GM18951 (cell line): Measurements from ENCODE around the gene FADS1.

Experiments used
- POLR2A ChIP-seq: IDR thresholded peaks from 4 replicates; pipeline ENCODE4 v1.6.1; 2011; ENCODE audit warnings: mild to moderate bottlenecking; ENCODE audit not compliant: insufficient read length, insufficient read depth; ENCODE audit errors: extremely low read depth
- in situ Hi-C: fragments of 300-500 bp; cut with MboI; formaldehyde crosslinking; loops from one replicate; pipeline ENCODE4 v1.12.0; 2022; ENCODE audit warnings: low sequenced_read_pairs, mixed read lengths, inconsistent platforms; ENCODE audit not compliant: unreplicated experiment

The FADS1 gene

DNA sequence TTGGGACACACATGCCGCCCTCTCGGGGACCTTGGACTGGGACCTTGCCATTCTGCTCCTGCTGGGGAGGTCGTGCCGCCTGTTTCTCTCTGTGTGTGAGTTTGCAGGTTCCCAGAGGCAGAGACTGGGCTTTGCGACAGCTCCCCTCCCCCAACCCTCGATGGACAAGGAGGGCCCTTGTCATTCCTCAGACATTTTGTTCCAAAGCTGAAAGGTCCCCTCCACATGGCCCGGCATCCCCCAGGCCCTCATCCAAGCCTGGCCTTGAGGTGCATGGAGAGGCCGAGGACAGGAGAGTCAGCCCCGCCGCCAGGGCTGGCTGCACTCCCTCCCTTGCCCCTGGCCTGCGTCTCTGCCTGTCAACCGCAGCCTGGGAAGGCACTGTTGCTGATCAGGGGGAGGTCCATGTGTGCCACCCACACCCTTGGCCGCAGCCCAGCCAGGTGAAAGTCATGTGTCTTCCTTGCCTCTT is 36.9 kb upstream of the FADS1 start:
- in situ Hi-C loops = no loop called here
- TF ChIP-seq POLR2A = no peak

DNA sequence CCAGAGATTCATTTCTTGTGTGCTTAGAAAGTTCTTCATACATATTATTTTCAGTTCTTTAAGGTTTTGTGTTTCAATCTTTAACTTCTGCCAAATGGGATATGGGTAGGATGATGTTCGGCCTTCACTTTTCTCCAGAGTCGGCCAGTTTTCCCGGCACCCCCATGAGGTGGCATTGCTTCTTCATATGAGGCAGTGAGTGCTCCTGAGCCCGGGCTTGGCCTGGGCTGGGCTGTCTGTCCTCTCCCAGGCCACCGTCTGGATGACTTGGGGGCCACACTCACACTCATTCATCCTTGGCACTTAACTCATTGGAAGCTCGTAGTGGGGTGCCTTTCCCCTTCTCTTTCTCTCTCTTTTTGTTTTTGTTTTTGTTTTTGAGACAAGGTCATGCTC is 35.1 kb upstream of the FADS1 start:
- in situ Hi-C loops = no loop called here
- no peak for TF ChIP-seq POLR2A

DNA sequence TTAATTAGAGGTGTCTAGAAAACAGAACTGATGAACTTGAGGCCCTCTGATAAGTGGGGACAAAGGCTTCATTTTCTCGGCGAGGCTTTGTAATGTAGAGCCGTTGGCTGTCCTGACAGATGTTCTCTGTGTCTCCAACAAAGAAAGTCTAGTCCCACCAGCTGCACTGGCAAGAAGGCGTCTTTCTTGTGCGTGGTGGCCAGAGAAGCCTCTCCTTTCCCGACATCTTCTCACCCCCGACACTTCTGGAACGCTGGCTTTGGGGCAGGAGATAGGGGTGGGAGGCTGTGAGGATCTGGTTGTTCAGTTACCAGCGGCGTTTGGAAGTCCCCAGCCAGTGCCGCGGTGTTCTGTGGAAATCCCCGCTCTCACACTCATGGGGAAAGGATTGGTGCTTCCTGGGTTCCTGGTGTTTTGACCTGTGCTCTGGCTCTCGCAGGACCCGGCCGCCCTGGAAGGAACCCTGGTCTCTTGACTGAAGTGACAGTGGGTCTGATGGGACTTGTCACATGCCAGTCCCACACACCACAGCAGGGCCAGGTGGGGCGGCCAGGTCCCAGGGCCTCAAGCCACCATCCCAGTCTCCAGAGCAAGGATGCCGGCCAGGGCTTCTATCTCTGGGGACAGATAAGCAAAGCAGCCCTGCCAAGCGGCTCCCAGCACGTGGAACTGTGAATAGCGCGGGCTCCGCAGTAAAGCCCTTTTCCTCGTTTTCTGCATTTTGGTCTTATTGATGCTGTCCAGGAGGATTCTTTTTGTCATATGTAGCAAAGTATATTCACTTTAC is 34.5 kb upstream of the FADS1 start:
- TF ChIP-seq POLR2A = no peak
- in situ Hi-C loops = no loop called here

DNA sequence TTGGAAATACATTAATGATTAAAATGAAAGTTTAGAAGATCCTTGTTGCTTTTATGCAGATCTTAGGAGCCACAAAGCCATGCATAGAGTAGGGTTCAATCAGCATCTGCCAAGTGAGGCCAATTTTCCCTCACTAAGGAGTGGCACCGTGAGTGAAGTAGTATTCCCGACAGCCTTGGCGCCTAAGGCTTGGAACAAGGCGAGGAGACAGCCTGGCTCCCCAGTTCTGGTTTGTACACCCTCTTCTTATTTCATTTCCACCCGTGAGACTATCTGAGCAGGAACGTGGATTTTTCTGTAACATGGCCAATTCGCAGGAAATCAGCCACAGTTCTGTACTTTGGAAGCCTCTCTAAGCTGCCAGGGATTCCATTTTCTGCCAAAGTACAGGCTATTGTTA is 33.9 kb upstream of the FADS1 start:
- in situ Hi-C loops = no loop called here
- no peak for TF ChIP-seq POLR2A

DNA sequence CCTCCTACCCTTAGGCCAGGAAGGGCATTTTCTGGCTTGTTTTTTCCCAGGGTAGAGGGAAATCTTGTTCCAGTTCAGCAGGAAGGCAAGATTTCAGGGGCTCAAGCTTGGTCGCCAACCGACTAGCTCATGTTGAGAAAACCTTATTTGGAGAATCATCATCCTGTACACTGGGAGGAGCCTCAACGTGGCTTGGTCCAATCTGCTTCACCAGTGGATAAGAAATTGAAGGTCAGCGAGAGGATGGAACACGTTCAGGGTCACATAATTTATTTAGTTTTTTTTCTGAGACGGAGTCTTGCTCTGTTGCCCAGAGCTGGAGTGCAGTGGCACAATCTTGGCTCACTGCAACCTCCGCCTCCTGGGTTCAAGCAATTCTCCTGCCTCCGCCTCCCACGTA is 31.8 kb upstream of the FADS1 start:
- in situ Hi-C loops = no loop called here
- no peak for TF ChIP-seq POLR2A

DNA sequence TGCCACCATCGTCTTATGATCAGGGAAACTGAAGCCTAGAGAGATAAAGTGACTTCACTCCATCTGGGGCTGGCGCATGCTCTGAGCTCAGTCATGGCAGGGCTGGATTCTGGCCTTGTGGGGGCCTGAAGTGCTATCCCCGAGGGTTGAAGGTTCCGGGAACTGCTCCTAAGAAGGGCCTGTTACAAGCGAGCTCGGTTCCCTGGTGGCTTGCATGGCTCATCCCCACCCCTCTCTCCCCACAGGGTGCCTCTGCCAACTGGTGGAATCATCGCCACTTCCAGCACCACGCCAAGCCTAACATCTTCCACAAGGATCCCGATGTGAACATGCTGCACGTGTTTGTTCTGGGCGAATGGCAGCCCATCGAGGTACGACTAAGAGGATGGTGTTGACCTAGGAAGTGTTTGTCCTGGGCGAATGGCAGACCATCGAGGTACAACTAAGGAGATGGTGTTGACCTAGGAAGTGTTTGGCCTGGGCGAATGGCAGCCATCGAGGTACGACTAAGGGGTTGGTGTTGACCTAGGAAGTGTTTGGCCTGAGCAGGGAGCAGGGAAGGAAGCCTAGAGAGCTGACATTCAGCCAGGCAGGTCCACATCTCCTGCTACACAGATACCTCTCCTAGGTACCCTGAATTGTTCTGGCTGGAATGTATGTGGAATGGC is 31.2 kb upstream of the FADS1 start:
- in situ Hi-C loops = no loop called here
- no peak for TF ChIP-seq POLR2A

DNA sequence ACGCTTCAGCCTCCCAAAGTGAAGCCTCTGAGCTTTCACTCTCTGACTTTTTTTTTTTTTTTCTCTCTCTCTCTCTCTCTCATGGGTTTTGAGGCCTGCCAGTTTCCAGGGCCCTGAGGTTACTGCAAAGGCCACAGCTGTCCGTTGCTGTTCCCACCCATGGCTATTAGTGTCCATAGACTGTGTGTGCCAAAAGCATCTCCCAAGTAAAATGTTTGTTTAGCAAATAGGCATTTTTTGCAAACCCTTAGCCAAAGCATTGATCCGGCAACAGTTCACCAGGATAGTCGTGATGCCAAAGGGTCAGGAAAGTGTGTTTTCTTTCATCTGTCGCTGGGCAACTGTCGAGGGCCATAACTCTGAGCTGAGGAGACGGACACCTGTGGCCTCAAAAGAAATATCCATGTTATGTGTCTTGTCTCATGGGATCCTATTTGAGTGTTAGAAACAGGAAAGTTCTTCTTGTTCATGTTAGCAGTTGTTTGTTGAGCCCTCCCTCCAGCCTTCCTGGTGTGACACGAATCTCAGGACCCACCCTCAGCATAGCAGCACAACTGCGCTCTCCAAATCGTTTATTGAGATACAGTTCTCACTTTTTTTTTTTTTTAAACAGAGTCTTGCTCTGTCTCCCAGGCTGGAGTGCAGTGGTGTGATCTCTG is 29.7 kb upstream of the FADS1 start:
- in situ Hi-C loops = no loop called here
- TF ChIP-seq POLR2A = no peak

DNA sequence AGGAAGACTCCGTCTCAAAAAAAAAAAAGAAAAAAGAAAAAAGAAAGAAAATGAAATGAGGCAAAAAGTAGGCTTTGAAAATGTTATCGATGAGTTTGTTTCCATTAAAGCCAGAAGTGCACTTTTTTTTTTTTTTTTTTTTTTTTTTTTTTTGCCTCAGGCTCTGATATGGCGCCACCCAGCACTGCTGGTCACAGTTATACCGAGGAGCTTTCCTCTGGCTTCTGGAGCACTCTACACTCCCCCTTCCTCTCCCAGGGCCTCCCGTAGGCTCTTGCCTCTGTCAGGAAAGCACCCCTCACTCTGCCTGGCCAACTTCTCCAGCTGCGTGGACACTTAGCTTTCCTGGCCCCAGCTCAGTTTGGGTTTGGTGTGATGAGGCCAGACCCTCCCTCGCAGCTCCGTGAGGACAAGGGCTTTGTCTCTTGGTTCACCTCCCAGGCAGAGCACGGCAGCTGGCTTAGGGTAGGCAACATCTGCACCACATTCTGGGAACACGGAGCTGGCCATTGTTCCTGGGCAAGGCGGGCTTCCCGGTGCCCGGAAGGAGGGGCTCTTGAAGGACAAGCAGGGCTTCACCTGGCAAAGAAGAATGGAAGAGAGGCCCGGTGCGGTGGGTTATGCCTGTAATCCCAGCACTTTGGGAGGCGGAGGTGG is 28.2 kb upstream of the FADS1 start:
- TF ChIP-seq POLR2A = no peak
- in situ Hi-C loops = no loop called here

DNA sequence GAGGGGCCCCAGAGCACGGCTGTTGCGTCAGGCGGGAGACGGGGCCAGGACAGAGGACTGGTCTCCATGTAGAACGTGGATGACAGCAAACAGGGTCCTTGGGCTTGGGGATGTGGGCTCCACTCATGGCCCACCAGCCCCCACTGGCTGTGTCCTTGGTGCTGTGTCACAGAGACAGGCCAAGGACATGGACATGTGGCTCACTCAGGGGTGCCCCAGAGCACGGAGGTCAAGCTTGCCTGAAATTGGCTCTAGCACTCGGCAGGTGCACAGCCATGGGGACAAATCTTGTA is 25.7 kb upstream of the FADS1 start:
- peak; percentile 4 for TF ChIP-seq POLR2A
- in situ Hi-C loops = no loop called here

DNA sequence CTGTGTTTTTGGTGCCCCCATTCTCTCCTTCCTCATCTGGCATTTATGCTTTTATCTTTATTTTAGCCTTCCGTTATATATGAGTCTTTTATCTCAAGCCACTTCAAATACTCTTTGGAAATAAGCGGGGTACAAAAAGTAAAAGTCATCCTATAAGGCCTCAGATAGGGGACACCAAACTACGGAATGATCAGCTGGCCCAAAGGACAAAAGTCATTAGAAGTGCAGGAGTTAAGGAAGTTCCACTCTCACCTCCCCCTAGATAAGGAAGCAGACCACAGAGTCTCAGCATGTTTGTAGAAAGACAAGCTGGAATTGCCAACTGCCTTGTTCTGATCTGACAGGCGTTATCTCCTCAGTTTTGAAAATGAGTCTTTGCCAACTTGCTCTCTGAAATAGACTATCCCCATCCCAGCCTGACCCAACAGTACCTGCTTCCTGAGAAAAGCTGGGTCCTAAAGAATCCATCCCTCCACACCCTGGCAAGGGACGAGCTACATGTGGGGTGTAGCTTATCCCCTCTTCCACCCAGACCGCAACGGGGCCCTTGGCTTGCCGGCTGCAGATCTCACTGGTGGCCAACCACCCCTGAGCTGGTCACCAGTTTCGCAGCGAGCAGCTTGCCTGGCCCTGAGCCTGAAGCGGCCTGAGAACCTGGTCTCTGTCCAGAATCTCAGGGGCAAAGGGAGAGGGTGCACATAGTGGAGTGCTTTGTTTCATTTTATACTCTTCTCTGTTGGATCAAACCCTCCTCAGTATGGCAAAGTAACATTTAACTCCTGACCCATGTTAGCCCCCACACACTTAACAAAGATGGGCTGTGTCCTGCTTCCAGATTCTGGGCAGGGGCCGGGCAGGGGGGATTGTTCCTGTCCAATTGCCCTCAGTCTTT is 25.1 kb upstream of the FADS1 start:
- in situ Hi-C loops = no loop called here
- no peak for TF ChIP-seq POLR2A

DNA sequence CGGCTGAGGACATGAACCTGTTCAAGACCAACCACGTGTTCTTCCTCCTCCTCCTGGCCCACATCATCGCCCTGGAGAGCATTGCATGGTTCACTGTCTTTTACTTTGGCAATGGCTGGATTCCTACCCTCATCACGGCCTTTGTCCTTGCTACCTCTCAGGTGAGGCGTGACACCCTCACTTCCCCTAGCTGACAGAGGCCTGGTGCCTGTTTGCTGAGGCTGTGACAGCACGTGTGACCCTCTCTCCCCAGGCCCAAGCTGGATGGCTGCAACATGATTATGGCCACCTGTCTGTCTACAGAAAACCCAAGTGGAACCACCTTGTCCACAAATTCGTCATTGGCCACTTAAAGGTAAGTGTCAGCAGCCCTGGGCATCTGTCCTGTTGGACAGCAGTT is 23.6 kb upstream of the FADS1 start:
- TF ChIP-seq POLR2A = no peak
- in situ Hi-C loops = no loop called here

DNA sequence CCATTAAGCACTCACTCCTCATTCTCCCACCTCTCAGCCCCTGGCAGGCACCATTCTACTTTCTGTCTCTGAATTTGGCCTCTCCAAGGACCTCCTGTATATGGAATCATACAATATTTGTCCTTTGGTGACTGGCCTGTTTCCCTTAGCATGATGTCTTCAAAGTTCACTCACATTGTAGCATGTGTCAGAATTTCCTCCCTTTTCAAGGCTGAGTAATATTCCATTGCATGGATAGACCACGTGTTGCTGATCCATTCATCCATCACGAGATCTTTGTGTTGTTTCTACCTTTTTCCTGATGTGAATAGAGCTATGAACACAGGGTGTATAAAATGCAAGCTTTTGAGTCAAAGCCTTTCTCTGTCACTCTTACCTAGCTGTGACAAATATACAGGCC is 22.9 kb upstream of the FADS1 start:
- no peak for TF ChIP-seq POLR2A

More for the DNA sequence above, 22.9 kb upstream of the FADS1 start:
- in situ Hi-C loops = no loop called here
